Measurements from ENCODE around the gene DCAF16. TPM values are rescaled to one million over a fixed set of nuclear protein-coding genes. Genes with fewer than 3 reads are reported as not detected.
A peak's percentile ranks its signal among the peaks of the same experiment; 100 is the strongest.

The DCAF16 gene
- total RNA-seq, 1 experiment from 2014 or later: 55.3 TPM

DNA sequence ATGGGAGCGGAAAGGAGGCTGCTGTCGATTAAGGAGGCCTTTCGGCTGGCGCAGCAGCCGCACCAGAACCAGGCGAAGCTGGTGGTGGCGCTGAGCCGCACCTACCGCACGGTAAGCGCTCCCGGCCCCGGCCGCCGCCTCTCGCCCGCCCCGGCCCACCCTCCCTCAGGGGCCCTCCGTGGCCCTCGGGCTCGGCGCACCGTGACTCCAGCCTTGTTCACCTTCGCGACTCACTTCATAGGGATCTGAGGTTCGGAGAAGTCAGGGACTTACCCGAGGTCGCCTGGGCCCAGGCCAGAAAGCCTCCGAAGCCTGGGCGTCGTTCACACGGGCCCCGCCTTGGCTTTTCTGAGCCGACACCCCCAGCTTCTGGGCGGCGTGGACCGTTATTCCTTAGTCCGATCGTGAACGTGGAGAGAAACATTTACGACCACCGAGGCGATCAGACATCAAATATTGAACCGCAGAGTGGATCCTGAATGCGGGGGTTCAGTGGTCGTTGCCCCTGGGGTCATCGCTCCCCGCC, 584 bp upstream of the DCAF16 start:
- Mint-ChIP-seq H3K27ac (ENCODE audit: unreplicated experiment) (peak overlapping the region; percentile 95), H3K27me3 (ENCODE audit: insufficient read depth, unreplicated experiment) (no peaks in the 10 kb centered on the region), H3K36me3 (ENCODE audit: insufficient read depth, unreplicated experiment) (peaks cover 41% of the 10 kb centered on the region), H3K9me3 (ENCODE audit: unreplicated experiment) (no peaks in the 10 kb centered on the region), H3K4me1 (ENCODE audit: low read depth, unreplicated experiment) (peaks cover 24% of the 10 kb centered on the region), H3K4me3 (ENCODE audit: unreplicated experiment) (peak overlapping the region; percentile 90)
- DNase-seq: peak in 1 of 2 experiments; percentile 36
- no peaks in the 10 kb centered on the region for H3K9me3 ChIP-seq
- no peaks in the 10 kb centered on the region for H3K36me3 ChIP-seq (ENCODE audit: control insufficient read depth, insufficient read depth, low read length)
- peak overlapping the region; percentile 93 for H3K4me3 ChIP-seq (ENCODE audit: low read depth, low read length)
- H3K27me3 ChIP-seq (replicated peaks; ENCODE audit: control insufficient read depth, insufficient read depth, low read length): no peaks in the 10 kb centered on the region
- no TSS peak for BruUV-seq (replicated peaks)
- POLR2A ChIA-PET: interaction anchor here (1.4 kb wide), 3 partner anchors 196 to 234 kb away, joined by 4 to 7 read pairs (median 4); partner anchors contain the start of genes LAP3 and MED28
- intact Hi-C loops (cut with micrococcal nuclease; ENCODE audit: unreplicated experiment): loop anchor here (2.0 kb wide), 1 partner anchor 210 kb away; the partner anchor contains the start of gene LCORL
- CTCF ChIA-PET: no interaction called here
- TF ChIP-seq, protein P1, sequence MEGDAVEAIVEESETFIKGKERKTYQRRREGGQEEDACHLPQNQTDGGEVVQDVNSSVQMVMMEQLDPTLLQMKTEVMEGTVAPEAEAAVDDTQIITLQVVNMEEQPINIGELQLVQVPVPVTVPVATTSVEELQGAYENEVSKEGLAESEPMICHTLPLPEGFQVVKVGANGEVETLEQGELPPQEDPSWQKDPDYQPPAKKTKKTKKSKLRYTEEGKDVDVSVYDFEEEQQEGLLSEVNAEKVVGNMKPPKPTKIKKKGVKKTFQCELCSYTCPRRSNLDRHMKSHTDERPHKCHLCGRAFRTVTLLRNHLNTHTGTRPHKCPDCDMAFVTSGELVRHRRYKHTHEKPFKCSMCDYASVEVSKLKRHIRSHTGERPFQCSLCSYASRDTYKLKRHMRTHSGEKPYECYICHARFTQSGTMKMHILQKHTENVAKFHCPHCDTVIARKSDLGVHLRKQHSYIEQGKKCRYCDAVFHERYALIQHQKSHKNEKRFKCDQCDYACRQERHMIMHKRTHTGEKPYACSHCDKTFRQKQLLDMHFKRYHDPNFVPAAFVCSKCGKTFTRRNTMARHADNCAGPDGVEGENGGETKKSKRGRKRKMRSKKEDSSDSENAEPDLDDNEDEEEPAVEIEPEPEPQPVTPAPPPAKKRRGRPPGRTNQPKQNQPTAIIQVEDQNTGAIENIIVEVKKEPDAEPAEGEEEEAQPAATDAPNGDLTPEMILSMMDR (IDR thresholded peaks at IDR 0.05; ENCODE audit: insufficient read depth in 1 of 2, low read depth in 1 of 2, low read length in 1 of 2, severe bottlenecking in 1 of 2, unreplicated experiment in 1 of 2): no peak
- peaks cover 5% of the 10 kb centered on the region; the same call in 1 of the 2 replicates for H3K4me1 ChIP-seq

DNA sequence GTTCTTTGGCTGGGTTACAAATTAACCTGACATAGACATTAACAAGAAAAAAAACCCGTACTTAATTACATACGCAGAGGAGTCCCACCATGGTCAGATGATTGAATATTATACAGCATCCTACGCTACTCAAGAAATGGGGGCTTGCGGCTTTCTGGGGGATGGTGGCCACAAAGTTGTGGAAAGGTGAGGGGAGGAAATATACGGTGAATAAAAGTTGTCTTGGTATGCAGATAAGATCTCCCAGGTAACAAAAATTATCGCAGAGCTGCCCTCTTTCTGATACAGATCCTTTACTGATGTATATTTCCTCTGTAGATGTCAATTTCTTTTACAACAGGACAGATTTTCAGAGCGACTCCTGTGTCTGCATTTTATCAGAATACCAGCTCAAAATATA, 890 bp downstream of the DCAF16 start:
- peak overlapping the region; percentile 95 for H3K27ac Mint-ChIP-seq (ENCODE audit: unreplicated experiment)
- Histone ChIP-seq H3K27me3 (replicated peaks; ENCODE audit: control insufficient read depth, insufficient read depth, low read length) (no peaks in the 10 kb centered on the region), H3K36me3 (ENCODE audit: control insufficient read depth, insufficient read depth, low read length) (no peaks in the 10 kb centered on the region), H3K4me3 (ENCODE audit: low read depth, low read length) (peak overlapping the region; percentile 94), H3K9me3 (no peaks in the 10 kb centered on the region), H3K4me1 (peaks cover 5% of the 10 kb centered on the region; the same call in 1 of the 2 replicates)
- H3K4me1 Mint-ChIP-seq (ENCODE audit: low read depth, unreplicated experiment): peaks cover 24% of the 10 kb centered on the region
- no peak for DNase-seq
- H3K27me3 Mint-ChIP-seq (ENCODE audit: insufficient read depth, unreplicated experiment): no peaks in the 10 kb centered on the region
- ChIA-PET CTCF (no interaction called here), POLR2A (interaction anchor here (1.4 kb wide), 3 partner anchors 195 to 233 kb away, joined by 4 to 7 read pairs (median 4); partner anchors contain the start of genes LAP3 and MED28)
- H3K9me3 Mint-ChIP-seq (ENCODE audit: unreplicated experiment): no peaks in the 10 kb centered on the region
- peak overlapping the region; percentile 90 for H3K4me3 Mint-ChIP-seq (ENCODE audit: unreplicated experiment)
- BruUV-seq (replicated peaks): no TSS peak
- intact Hi-C loops (cut with micrococcal nuclease; ENCODE audit: unreplicated experiment): loop anchor here (1.0 to 5.0 kb wide), 3 partner anchors 211 to 232 kb away; partner anchors contain the start of genes LAP3 and LCORL
- peaks cover 41% of the 10 kb centered on the region for H3K36me3 Mint-ChIP-seq (ENCODE audit: insufficient read depth, unreplicated experiment)
- TF ChIP-seq, protein P1 (IDR thresholded peaks at IDR 0.05; ENCODE audit: insufficient read depth in 1 of 2, low read depth in 1 of 2, low read length in 1 of 2, severe bottlenecking in 1 of 2, unreplicated experiment in 1 of 2): no peak

DNA sequence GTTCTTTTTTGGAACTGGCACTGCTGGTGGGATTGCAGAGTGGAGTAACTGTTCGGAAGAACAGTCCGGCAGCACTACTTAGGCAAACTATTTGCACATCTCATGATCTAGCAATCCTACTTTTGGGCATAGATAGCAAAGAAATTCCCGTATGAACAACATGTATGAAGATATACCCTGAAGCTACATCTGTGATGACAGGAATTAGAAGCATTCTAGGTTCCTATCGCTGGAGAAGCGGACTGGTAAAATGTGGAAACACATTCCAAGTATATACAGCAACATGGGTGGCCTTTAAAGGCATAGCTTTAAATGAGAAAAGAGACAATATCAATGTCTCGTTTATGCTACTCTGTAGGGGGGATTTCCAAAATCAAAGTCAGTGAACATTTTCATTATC, 3.1 kb downstream of the DCAF16 start:
- intact Hi-C loops (cut with micrococcal nuclease; ENCODE audit: unreplicated experiment): loop anchor here (5.0 kb wide), 1 partner anchor 210 kb away; no protein-coding TSS in a partner anchor
- Histone ChIP-seq H3K9me3 (no peaks in the 10 kb centered on the region), H3K4me1 (no peaks in the 10 kb centered on the region), H3K27me3 (replicated peaks; ENCODE audit: control insufficient read depth, insufficient read depth, low read length) (no peaks in the 10 kb centered on the region), H3K4me3 (ENCODE audit: low read depth, low read length) (no peak overlapping the region), H3K36me3 (ENCODE audit: control insufficient read depth, insufficient read depth, low read length) (no peaks in the 10 kb centered on the region)
- Mint-ChIP-seq H3K27me3 (ENCODE audit: insufficient read depth, unreplicated experiment) (no peaks in the 10 kb centered on the region), H3K9me3 (ENCODE audit: unreplicated experiment) (no peaks in the 10 kb centered on the region), H3K27ac (ENCODE audit: unreplicated experiment) (no peak overlapping the region), H3K4me3 (ENCODE audit: unreplicated experiment) (peak overlapping the region; percentile 9), H3K4me1 (ENCODE audit: low read depth, unreplicated experiment) (peaks cover 24% of the 10 kb centered on the region), H3K36me3 (ENCODE audit: insufficient read depth, unreplicated experiment) (peaks cover 55% of the 10 kb centered on the region)
- no peak for DNase-seq
- POLR2A ChIA-PET: no interaction called here
- no TSS peak for BruUV-seq (replicated peaks)
- CTCF ChIA-PET: no interaction called here
- TF ChIP-seq, protein P1 (IDR thresholded peaks at IDR 0.05; ENCODE audit: insufficient read depth in 1 of 2, low read depth in 1 of 2, low read length in 1 of 2, severe bottlenecking in 1 of 2, unreplicated experiment in 1 of 2): no peak

Data from Caco-2 (cell line).